Measurements from ENCODE around the gene SETDB2.

GRCh38 chr13:49532593-49532992, 88.5 kb downstream of the SETDB2 start:
- no peak for TF ChIP-seq CTCF (IDR thresholded peaks at IDR 0.05 in 2 of 3, conservative IDR thresholded peaks at IDR 0.05 in 1 of 3; ENCODE audit: borderline replicate concordance in 1 of 3, insufficient read depth in 1 of 3, low read depth in 2 of 3, low read length in 2 of 3)
- no peak for TF ChIP-seq EZH2phosphoT487 (IDR thresholded peaks at IDR 0.05; ENCODE audit: borderline replicate concordance)
